Cerebellar cortex (tissue), 1 donor: Measurements from ENCODE around the gene MGMT.

Experiments
- DNase-seq: peaks from one replicate; pipeline ENCODE4 v3.0.0-alpha.2; 2015; ENCODE audit warnings: low spot score

MGMT gene

DNA sequence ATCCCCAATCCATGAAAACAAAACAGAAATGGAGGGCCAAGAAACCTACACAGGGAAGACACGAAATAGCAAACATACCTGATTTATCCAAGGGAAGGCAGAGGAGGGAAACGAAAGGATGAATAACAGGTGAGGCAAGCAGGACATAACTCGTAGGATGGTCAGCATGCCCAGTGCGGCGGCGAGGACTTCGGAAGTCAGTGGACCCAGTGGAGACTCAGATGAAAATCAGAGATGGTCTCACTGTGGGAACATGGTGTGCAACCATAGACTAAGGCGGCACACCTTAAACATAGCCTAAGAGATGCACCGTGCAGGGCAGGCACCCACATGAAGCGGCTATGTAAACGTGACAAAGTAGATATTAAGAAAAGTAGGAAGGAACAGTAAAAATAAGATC lies 157.5 kb downstream of the MGMT start:
- no peak for DNase-seq

DNA sequence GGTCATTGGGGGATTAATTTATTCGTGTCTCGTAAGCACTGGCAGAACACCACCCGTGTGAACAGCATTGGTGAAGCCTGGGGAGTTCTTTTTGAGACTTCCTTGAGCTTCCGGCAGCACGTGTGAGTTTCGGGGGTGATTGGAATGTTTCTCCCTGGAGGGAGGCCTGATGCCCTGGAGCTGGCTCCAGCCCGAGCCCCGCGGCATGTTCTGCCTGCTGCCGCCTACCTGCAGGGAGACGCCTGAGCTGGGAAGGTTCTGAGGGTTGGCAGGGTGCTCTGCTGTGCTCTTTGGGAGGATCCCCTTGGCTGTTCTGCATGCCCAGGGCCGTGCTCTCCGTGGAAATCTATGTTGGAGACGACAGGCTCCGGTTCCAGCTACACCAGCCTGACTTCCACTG lies 159.3 kb downstream of the MGMT start:
- DNase-seq = no peak

DNA sequence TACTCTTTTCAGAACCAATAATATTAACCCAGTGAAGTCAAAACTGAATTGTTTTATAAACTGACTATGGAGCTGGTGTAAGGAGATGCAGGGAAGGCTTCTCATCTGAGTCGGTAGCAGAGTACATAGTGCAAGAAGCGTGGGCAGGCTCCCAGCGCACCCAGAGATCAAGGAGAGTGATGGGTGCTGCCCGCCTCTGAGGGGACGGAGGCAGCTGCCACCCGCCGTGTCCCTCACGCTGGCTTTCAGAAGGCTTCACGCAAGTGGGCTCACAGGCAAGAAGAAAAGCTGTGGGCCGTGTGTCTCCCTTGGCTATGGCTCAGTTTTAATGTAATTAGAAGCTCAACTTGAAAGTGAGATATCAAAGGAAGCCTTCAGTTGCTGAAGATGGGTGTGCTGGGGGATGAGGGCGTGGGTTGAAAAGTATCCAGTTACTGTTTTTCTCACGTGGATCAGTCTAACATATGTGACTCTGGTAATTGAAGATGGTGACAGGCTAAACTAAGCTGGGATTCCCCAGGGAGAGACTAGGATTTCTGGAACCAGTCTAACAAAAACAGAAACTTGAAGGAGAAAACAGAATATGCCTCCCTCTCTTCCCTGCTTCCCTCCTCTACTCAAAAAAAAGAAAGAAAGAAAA lies 159.9 kb downstream of the MGMT start:
- no peak for DNase-seq

DNA sequence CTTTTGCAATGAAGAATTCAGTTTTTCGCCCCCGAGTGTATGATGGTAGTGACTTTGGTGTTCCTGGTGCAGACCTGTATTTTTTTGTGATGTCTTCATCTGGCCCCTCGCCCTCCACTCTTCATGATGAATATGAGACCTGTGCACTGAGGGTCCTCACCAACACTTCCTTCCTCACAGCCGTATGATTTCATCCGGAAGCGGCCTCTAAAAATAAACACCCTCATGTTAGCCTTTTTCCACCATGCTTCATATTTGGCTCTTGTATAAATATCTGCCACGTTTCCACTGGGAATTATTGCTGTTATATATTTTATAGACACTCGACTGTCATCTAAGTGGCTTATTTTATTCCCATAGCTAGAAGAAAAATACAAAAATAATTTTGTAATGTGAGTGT lies 160.4 kb downstream of the MGMT start:
- DNase-seq = no peak

DNA sequence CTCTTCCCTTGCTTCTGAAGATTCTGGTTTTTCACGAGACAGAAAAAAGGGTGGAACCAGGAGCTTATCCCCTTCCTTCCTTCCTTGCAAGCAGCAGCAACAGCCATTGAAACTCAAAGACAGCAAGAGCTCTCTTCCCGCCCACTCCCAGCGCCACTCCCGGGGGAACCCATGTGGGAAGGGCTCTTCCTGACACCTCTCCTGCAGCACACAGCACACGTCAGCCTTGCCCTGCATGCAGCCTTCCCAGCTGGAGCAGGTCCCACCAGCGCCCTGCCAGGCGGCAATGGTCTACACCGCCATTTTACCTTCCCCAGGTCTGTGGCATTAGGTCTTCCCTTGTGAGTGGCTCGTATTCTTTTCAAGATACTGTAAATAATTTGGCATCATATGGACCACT lies 161.8 kb downstream of the MGMT start:
- DNase-seq = no peak

DNA sequence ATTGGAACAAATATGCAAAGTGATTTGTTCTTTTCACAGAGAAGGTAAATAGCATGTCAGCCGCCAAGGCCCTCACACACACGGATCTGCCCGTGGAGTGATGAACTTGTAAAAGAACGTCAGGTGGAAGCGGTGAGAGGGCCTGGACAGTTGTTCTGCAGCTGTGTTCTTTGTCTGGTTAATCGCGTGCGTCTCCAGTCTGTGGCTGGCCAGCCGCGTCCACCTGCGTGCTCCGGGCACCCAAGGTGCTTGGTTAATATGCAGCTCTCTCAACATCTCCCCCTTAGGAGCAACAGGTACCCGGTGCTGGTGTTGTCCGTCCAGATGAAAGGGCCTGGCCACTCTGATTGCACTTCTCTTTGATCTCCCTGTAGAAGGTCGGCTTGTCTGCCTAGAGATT lies 162.9 kb downstream of the MGMT start:
- DNase-seq = no peak

DNA sequence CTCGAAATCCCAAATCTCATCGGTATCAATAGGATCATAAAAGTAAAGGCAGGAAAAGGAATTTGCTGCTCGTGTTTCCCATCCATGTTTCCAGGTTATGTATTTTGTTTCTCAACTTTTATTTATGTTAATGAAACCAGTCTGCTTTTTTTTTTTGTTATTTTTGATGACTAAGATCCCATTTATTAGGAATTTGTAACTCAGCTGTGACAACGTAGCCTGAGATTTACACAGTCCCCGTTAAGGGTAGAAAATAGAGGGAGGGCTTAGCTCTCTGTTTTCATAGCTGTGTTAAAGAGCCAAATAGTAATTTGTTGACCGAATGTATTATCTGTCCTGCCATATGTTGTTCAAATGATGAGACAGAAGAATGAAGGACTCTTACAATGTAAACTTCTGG lies 164.0 kb downstream of the MGMT start:
- DNase-seq = no peak

DNA sequence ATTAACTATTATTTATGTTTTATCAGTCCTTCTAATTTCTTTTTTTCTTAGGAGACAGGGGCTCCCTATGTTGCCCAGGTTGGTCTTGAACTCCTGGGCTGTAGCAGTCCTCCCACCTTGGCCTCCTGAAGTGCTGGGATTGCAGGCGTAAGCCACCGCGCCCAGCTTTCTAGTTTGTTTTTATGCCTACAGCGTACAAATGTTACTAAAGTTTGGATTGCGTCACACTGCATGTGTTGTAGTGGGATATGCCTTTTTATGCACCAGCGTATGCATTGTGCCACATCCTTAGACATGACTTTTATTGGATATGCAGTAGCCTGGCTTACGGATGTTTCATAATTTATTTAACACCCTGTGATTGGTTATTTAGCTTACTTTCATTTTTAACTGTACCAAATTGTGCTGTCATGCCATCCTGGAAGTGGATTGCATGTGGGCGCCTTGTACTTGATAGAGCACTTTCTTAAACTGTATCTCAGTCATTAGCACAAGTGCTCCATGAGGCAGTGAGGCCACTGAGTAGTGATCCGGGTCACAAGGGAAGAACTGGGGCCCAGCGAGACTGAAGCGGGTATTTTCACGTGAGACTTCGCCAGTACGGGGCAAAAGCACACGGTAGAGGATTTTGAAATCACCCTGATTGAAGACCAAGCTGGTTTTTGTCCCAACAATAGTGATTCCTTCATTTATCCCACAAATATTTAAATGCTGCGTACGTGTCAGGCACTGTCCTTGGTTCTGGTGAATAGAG lies 165.0 kb downstream of the MGMT start:
- DNase-seq = no peak

DNA sequence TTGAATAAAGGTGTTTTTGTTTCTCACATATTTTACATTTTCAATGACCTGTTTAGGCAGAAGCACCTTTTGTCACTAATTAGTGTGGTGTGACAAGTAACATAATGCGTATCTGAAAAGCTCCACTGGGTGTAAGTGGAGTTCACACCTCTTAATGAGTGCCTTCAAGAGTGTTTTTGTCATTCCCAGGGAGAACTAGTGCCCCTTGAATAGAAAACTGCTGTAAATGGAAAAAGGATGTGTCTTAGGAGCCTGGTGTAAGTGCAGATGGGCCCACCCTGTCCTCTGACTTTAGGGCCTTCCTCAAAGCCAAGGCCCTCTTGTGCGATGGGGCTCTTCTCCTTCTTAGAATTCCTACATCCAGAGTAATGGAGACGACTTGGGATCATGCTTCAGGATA lies 170.0 kb downstream of the MGMT start:
- no peak for DNase-seq

DNA sequence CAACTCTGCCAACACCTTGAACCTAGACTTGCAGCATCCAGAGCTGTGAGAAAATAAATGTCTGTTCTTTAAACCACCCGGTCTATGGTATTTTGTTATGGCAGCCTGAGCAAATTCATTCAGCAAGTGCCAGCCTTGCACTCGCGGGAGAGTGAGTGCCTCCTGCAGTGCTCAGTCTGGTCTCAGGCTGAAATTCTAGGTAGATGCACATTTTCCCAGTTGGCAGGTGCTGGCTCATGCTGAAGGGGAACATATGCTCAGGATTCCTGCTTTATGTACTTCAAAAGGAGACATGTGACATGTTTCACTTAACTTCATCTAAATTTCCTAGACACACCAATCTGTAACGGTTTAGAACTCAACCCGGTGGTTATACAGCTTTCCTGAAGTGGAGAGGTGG lies 170.8 kb downstream of the MGMT start:
- peak; percentile 83 for DNase-seq

DNA sequence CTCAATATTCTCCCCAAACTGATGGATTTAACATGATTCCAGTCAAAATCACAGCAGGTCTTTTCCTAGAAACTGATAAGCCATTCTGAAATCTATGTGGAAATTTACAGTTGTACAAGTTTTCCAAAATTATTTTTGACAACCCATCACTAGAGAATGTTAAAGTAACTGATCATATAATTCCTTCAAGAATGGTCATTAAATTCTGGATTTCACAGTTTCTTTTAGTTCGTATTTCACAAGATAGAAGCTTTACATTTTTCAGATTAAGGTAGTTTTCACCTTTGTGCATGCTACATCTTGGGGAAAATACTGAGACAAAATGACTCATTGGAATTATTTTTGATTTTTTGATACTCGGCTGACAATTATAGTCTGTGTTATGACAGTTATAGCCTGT lies 174.3 kb downstream of the MGMT start:
- DNase-seq = no peak

DNA sequence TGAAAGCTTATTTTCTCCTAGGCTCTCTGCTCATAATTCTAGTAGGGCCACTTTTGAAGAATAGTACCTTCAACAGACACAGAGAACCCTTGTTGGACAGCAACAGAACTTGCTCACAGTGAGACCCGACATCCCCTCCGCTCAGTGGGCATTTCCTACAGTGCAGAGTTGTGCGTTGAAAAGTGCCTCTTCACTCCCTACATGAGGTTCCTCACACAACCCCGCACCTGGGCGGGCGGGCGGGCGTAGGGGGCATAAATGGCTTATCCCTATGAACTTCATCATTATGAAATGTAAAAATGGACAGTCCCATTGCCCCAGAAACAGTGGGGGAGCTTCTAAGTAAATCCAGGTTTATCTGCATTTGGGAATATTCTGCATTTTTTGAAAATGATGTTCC lies 174.9 kb downstream of the MGMT start:
- DNase-seq = no peak

DNA sequence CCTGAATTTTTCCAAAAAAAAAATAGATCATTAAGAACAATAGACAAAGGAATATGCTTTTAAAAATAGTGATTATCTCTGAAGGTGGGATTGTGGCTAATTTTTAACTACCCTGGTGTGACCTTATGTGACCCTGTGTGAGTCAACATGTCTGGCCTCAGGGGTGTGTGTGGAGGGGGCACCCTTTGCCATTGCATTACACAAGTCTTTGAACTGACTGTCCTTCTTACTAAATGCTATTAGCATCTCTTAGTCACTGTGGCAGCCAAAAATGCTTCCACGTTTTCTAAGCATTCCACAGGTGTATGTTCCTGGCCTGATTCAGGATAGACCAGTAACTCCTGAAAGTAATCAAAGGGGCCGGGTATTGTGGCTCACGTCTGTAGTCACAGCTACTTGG lies 175.4 kb downstream of the MGMT start:
- no peak for DNase-seq

DNA sequence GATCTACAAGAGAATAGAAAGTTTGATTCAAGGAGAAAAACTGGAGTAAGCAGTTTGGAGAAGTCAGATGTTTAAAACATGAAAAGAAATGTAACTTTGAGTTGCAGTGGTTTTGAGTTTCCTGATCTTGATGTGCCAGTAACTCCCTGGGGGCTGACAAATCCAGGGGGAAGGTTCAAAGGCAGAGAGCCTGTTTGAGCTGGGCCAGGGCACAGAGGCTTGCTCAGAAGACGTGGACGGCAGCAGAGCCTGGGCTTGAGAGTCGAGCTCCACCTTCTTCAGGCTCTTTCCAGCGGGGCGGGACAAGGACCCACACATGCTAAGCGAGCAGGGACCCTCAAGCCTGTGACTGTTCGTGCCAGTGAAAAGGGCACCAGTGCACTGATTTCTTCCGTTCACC lies 176.2 kb downstream of the MGMT start:
- DNase-seq = no peak

DNA sequence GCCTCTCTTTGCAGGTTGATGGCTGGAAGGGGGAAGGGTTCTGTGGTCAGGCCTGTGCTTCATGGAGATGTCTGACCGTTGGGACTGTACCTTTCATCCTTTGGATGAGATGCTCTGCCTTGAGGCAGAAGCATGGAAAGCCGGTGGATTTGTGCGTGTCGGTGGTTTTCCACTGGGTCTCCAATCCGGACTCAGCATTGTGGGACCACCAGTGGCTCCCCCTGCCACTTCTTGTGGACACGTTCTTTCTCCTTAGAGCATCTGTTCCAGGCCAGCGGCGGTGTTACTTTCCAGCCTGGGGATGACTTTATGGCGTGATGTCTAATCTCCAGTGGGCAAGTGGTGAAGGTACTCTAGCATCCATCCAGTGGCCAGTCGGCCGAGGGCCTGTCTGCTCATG lies 178.4 kb downstream of the MGMT start:
- DNase-seq = no peak

DNA sequence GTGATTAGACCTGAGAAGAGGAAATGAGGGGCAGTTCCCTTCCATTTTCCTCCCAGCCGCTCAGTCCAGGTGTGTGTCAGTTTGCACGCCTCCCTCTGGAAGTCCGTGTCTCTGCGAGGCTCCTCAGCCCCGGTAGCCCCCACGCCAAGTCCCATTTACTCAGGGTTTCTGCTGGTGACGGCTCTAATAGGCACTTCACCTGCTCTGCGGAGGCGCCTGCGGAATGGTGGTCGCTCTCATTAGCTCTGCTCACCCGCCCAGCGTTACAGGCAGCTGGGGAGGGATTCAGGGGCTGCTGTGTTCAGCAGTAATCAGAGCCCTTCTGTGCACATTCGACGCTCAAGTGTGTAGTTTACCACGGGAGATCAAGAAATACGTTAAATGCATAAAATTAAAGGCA lies 179.9 kb downstream of the MGMT start:
- no peak for DNase-seq

DNA sequence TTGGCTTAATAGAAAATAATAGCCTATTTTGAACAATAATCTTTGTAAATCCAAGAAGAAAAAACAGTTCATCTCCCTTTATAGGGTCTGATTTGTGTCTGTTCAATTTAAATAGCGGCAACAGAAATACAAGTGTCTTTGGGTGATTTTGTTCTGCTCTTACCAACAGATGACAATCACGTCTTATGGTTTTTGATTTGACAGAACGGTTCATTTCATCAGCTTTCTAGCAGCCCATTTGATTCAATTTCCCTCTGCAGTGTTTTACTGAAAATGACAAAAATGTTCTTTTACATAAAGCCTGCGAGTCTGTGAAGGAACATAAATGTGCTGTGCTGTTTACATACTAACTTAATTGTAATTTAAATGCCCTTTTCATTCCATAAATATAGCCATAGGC lies 180.5 kb downstream of the MGMT start:
- DNase-seq = no peak

DNA sequence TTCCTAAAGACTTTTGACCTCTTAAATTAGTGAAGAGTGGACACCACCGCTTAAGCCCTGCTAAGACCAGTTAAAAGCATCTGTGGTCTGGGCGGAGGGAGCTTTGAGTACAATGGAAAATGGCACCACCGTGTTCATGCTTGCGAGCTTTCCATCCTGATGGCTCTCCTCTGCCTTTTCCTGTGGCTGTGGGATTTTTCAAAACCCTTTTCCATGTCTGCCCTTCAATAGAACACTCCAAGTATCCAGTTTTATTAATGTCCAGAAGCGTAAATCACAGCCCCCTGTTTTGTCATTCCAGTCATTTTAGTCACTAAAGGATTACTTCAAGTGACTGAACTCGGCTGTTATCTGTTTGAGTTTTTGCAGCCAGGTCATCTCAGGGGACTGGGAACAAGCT lies 181.8 kb downstream of the MGMT start:
- DNase-seq = no peak

DNA sequence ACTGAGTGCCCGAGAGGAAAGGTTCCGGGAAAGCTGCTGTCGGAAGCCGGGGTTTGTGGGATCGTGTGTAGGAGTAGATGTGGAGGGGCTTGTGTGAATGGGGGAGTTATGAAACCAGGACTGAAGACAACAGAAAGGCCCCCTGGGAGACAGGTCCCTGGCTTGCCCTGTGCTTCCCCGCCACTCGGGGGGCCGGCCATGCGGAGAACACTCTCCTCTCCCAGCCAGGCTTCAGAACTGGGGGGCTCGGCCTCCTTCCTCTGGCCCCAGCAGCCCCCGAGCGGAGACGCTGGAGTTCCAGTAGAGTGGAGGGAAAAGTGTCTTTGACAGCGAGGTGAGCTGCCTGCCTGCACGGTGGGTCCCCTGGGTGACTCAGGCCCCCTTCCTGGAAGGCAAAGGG lies 185.0 kb downstream of the MGMT start:
- DNase-seq = no peak

DNA sequence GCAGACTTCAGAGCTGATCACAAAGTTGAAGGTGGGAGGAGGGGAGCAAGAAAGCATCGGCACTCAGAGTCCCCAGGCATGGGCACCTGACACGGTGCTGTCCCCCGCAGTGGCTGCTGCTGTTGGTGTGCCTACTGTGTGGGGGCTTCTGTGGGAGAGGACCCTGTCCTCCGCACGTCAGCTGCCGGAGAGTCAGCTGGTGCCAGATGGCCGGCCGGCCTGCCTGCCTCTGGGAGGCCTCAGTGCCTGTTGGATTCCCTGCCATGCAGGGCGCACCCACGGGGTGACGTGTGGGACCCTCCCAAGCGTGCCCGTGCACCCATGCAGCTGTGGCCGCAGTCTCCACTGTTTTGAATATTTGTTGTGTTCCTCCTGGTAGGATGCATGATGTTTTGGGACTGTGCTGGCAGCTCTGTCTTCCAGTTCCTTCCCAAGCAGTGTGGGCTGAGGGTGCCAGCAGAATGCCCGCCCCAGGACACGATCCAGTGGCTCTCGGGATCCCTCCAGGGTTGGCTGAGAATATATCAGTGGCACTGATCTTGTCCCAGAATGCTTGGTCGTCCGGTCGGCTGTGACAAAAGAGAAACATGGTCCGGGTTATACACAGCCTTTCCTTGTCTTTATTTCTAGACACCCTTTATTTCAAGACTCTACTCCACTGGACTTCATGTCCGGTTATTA lies 185.6 kb downstream of the MGMT start:
- no peak for DNase-seq

DNA sequence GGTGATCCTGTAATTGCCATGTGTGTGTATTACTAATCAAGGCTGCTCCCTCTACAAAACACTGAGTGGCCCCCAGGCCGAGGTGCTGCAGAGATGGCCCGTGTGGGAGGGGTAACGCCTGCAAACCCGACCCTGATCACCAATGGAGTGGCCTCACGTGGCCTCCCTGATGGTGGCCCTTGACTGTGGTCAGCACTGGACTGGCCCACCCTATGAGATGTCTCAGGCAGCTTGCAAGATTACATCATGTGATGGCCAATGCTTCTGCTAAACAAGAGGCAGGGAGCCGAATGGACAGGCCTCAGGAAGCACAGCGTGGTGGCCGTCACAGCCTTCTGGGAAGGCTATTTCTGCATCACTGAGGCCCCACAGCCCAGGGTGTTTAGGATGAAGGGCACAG lies 186.4 kb downstream of the MGMT start:
- no peak for DNase-seq

DNA sequence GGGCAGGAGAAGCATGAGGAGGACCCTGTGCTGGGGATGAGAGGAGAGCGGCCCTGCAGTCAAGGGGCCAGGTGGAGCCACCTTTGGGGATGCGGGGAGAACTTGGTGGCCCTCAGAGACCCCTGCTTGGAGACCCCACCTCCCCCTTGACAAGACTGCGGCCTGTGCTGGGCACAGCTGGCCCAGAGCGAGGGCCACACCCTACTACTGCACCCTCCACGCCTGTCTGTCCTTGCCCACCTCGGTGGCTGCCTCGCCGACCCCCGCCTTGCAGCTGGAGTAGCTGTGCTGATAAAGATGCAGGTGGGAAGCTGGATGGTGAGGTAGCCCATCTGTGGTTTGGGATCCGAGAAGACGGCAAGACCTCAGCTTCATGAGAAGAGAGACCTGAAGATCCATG lies 186.8 kb downstream of the MGMT start:
- no peak for DNase-seq

DNA sequence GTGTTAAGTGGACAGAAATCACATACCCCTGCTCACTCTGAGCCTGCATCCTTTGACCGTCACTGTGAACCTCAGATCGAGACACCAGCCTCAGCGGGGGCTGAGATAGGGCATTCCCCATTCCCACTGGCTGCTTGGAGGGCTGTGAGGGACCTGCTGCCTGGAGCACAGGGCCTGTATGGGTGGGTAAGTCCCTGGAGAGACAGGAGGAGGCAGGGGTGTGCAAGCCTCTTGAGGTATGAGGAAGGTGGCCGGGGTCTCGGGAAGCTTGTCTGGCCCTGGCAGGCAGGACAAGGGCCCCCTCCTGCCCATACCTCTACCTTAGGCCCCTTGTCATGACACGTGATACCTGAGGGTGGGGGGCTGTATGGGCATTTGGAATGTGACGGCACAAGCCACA lies 187.4 kb downstream of the MGMT start:
- DNase-seq = no peak
